ENCODE data around the gene DPP6.

DPP6 gene

GRCh38 chr7:154906201-154906600 lies 854.0 kb downstream of the DPP6 start:
- no peak for DNase-seq

- no peak for DNase-seq
Observed at GRCh38 chr7:154906736-154907355, 854.6 kb downstream of the DPP6 start.

- no peak for DNase-seq
Observed at GRCh38 chr7:154907651-154908620, 855.7 kb downstream of the DPP6 start.

- DNase-seq: no peak
Observed at GRCh38 chr7:154909241-154910105, 857.3 kb downstream of the DPP6 start.

- DNase-seq: no peak
Observed at GRCh38 chr7:154910125-154910524, 857.9 kb downstream of the DPP6 start.

- no peak for DNase-seq
Observed at GRCh38 chr7:154910977-154911376, 858.8 kb downstream of the DPP6 start.

- no peak for DNase-seq
Observed at GRCh38 chr7:154911411-154911810, 859.2 kb downstream of the DPP6 start.

- DNase-seq: no peak
Observed at GRCh38 chr7:154911862-154912455, 859.8 kb downstream of the DPP6 start.

GRCh38 chr7:154912871-154913637 lies 860.9 kb downstream of the DPP6 start:
- DNase-seq: no peak

GRCh38 chr7:154913638-154914307 lies 861.6 kb downstream of the DPP6 start:
- DNase-seq: peak; percentile 90

- DNase-seq: no peak
Observed at GRCh38 chr7:154914308-154914995, 862.3 kb downstream of the DPP6 start.

- no peak for DNase-seq
Observed at GRCh38 chr7:154914996-154915380, 862.8 kb downstream of the DPP6 start.

- DNase-seq: no peak
Observed at GRCh38 chr7:154915600-154915999, 863.4 kb downstream of the DPP6 start.

GRCh38 chr7:154916381-154916780 lies 864.2 kb downstream of the DPP6 start:
- no peak for DNase-seq

- no peak for DNase-seq
Observed at GRCh38 chr7:154916856-154917807, 864.9 kb downstream of the DPP6 start.

GRCh38 chr7:154917808-154918160 lies 865.6 kb downstream of the DPP6 start:
- DNase-seq: no peak

- DNase-seq: no peak
Observed at GRCh38 chr7:154918266-154918665, 866.1 kb downstream of the DPP6 start.

- no peak for DNase-seq
Observed at GRCh38 chr7:154918741-154919140, 866.5 kb downstream of the DPP6 start.

GRCh38 chr7:154919344-154920225 lies 867.4 kb downstream of the DPP6 start:
- no peak for DNase-seq

Data from right forelimb (tissue), 1 donor.